SK-N-SH (cell line): Measurements from ENCODE around the gene USB1. TPM values are rescaled to one million over a fixed set of nuclear protein-coding genes. Genes with fewer than 3 reads are reported as not detected.
"Not testable (repeated sequence)": the region's sequence is repeated elsewhere in the genome, so short reads cannot be mapped to it uniquely, and the experiment has no call there.

ENCODE experiments used
- CTCF ChIA-PET: fragments of 300-600, 350-600 bp; formaldehyde crosslinking; extraction: SDS; loops from one replicate; lab custom pipeline; 2021; lab: Yijun Ruan, JAX
- POLR2A ChIA-PET: fragments of 350-600 bp; sonication (Branson Sonifier 250); formaldehyde crosslinking; extraction: SDS; loops from one replicate; lab custom pipeline; 2020; ENCODE audit warnings: antibody characterized with exemption, inconsistent platforms; lab: Yijun Ruan, JAX
- DNase-seq: peaks from one replicate; pipeline ENCODE4 v3.0.0; 2012
- H2AFZ ChIP-seq: fragments of 200-600 bp; sonication (generic); 2 replicates; pipeline ENCODE4 v1.8.1; 2016; ENCODE audit warnings: antibody characterized with exemption, mild to moderate bottlenecking, low read depth
- H3F3A ChIP-seq: fragments of 200-600 bp; sonication (generic); replicated peaks from 2 replicates; pipeline ENCODE3; 2016; ENCODE audit warnings: antibody characterized with exemption, mild to moderate bottlenecking; ENCODE audit not compliant: insufficient read depth
- H3K27ac ChIP-seq, 2 experiments: fragments of 200-500 bp in 1 of 2; fragments of 200-600 bp in 1 of 2; sonication (Bioruptor generic) in 1 of 2; sonication (generic), shearing (Covaris generic) in 1 of 2; 2 replicates each; pipeline versions ENCODE4 v1.5.1 to v1.6.1; 2014 to 2016; ENCODE audit warnings: low read depth in 2 of 2, inconsistent platforms in 1 of 2, low read length in 1 of 2, mild to moderate bottlenecking in 1 of 2, mixed read lengths in 1 of 2
- H3K27me3 ChIP-seq: fragments of 200-600 bp; sonication (generic), shearing (Covaris generic); 2 replicates; pipeline ENCODE4 v1.6.1; 2016; ENCODE audit warnings: mixed run types; ENCODE audit not compliant: insufficient read depth
- H3K36me3 ChIP-seq, 2 experiments: fragments of 200-500 bp in 1 of 2; fragments of 200-600 bp in 1 of 2; sonication (Bioruptor generic) in 1 of 2; sonication (generic) in 1 of 2; replicated peaks in 1 of 2; 2 replicates each; pipeline versions ENCODE3 to v1.5.1; 2014 to 2016; ENCODE audit warnings: low read length in 1 of 2, mild to moderate bottlenecking in 1 of 2; ENCODE audit not compliant: insufficient read depth in 2 of 2, control insufficient read depth in 1 of 2
- H3K4me1 ChIP-seq, 2 experiments: fragments of 200-500 bp in 1 of 2; fragments of 200-600 bp in 1 of 2; sonication (Bioruptor generic) in 1 of 2; sonication (generic), shearing (Covaris generic) in 1 of 2; 2 replicates each; pipeline versions ENCODE4 v1.5.1 to v1.6.1; 2014 to 2016; ENCODE audit warnings: low read depth in 1 of 2, low read length in 1 of 2, mixed run types in 1 of 2; ENCODE audit not compliant: insufficient read depth in 2 of 2, control insufficient read depth in 1 of 2
- H3K4me2 ChIP-seq: fragments of 200-600 bp; sonication (generic), shearing (Covaris generic); 2 replicates; pipeline ENCODE4 v1.6.1; 2017; ENCODE audit warnings: mixed run types
- H3K4me3 ChIP-seq, 2 experiments: fragments of 200-500 bp in 1 of 2; fragments of 200-600 bp in 1 of 2; sonication (Bioruptor generic) in 1 of 2; sonication (generic), shearing (Covaris generic) in 1 of 2; 2 replicates each; pipeline versions ENCODE4 v1.5.1 to v1.8.1; 2014 to 2016; ENCODE audit warnings: low read depth in 2 of 2, inconsistent platforms in 1 of 2, low read length in 1 of 2, mild to moderate bottlenecking in 1 of 2, mixed read lengths in 1 of 2, moderate library complexity in 1 of 2
- H3K79me2 ChIP-seq: fragments of 200-600 bp; sonication (generic); 2 replicates; pipeline ENCODE4 v1.8.1; 2017; ENCODE audit warnings: mild to moderate bottlenecking; ENCODE audit not compliant: insufficient read depth
- H3K9ac ChIP-seq: fragments of 200-600 bp; sonication (generic); 2 replicates; pipeline ENCODE4 v1.6.1; 2017; ENCODE audit warnings: mixed run types
- H3K9me2 ChIP-seq: fragments of 200-600 bp; sonication (generic); 2 replicates; pipeline ENCODE4 v1.6.1; 2017; ENCODE audit warnings: mixed run types
- H3K9me3 ChIP-seq: fragments of 200-600 bp; sonication (generic); 2 replicates; pipeline ENCODE4 v1.6.1; 2017; ENCODE audit warnings: mixed run types, mild to moderate bottlenecking, moderate library complexity
- H4K20me1 ChIP-seq: fragments of 200-600 bp; sonication (generic); 2 replicates; pipeline ENCODE4 v1.6.1; 2017; ENCODE audit warnings: mild to moderate bottlenecking, mixed run types; ENCODE audit not compliant: insufficient read depth
- CHD2 ChIP-seq: fragments of 150-350 bp; IDR thresholded peaks from 2 replicates; pipeline ENCODE4 v1.6.1; 2018; ENCODE audit warnings: low read length; ENCODE audit not compliant: partially characterized antibody
- ELF1 ChIP-seq: IDR thresholded peaks from 2 replicates; pipeline ENCODE4 v1.4.0; 2012
- EP300 ChIP-seq, 2 experiments: IDR thresholded peaks; 2 replicates each; pipeline versions ENCODE4 v1.4.0 to v1.6.1; 2012; ENCODE audit warnings: borderline replicate concordance in 1 of 2, low read depth in 1 of 2, low read length in 1 of 2
- GATA2 ChIP-seq: sonication (generic); formaldehyde crosslinking; IDR thresholded peaks from 2 replicates; pipeline ENCODE4 v1.5.0; 2020; ENCODE audit warnings: mild to moderate bottlenecking, missing genetic modification reagents
- IRF3 ChIP-seq: fragments of 150-350 bp; IDR thresholded peaks from 2 replicates; pipeline ENCODE4 v1.6.1; 2016; ENCODE audit warnings: mild to moderate bottlenecking, low read depth, low read length
- MAX ChIP-seq: IDR thresholded peaks from 2 replicates; pipeline ENCODE4 v1.4.0; 2012; ENCODE audit warnings: low read depth
- MEF2A ChIP-seq: IDR thresholded peaks from 2 replicates; pipeline ENCODE4 v1.4.0; 2012; ENCODE audit warnings: low read depth, borderline replicate concordance
- MXI1 ChIP-seq: IDR thresholded peaks from 2 replicates; pipeline ENCODE4 v1.6.1; 2012; ENCODE audit warnings: mild to moderate bottlenecking, low read depth, low read length, improper control_type of control experiment
- NFIC ChIP-seq: IDR thresholded peaks from 2 replicates; pipeline ENCODE4 v1.4.0; 2012; ENCODE audit warnings: borderline replicate concordance
- NRF1 ChIP-seq: IDR thresholded peaks from 2 replicates; pipeline ENCODE4 v1.6.1; 2012; ENCODE audit warnings: low read depth, mild to moderate bottlenecking, low read length
- PBX3 ChIP-seq: IDR thresholded peaks from 2 replicates; pipeline ENCODE4; 2012
- RCOR1 ChIP-seq: fragments of 150-350 bp; IDR thresholded peaks from 2 replicates; pipeline ENCODE4 v1.6.1; 2017; ENCODE audit warnings: antibody characterized with exemption, low read length
- SIN3A ChIP-seq: IDR thresholded peaks from 2 replicates; pipeline ENCODE4 v1.6.1; 2012; ENCODE audit warnings: low read depth, mild to moderate bottlenecking, low read length, moderate library complexity, borderline replicate concordance
- TCF12 ChIP-seq: IDR thresholded peaks from 2 replicates; pipeline ENCODE4 v1.4.0; 2012
- USF2 ChIP-seq: fragments of 150-350 bp; IDR thresholded peaks from 2 replicates; pipeline ENCODE4 v1.6.1; 2017; ENCODE audit warnings: antibody characterized with exemption, low read length, low read depth, borderline replicate concordance
- YY1 ChIP-seq: IDR thresholded peaks from 2 replicates; pipeline ENCODE4 v1.4.0; 2012; ENCODE audit warnings: low read depth, mild to moderate bottlenecking
- ZBTB33 ChIP-seq: IDR thresholded peaks from 2 replicates; pipeline ENCODE4 v1.4.0; 2012; ENCODE audit warnings: low read depth, borderline replicate concordance
- WGBS: methylation state at CpG from one replicate; pipeline ENCODE4 v1.1.6; 2017; ENCODE audit warnings: low lambda C conversion rate; 5-methylcytosine and 5-hydroxymethylcytosine counted together
- polyA plus RNA-seq, 3 experiments: library from polyadenylated mRNA; depleted of rRNA; stranded (reverse); fragments of >200 nt; gene quantifications; 2 replicates each; pipeline ENCODE4 v1.2.3, GENCODE V29; 2012

USB1 gene
- polyA plus RNA-seq, 1 of the 3 experiments (the other 2 are of a cell fraction), result 94.1 TPM

GRCh38 chr16:58004736-58005135 is 3.5 kb downstream of the USB1 start:
- H2AFZ ChIP-seq, H3K9ac ChIP-seq, H3K27me3 ChIP-seq, DNase-seq, H3K9me3 ChIP-seq, POLR2A ChIA-PET, H3K27ac ChIP-seq, H3K4me2 ChIP-seq, H3K4me1 ChIP-seq, H4K20me1 ChIP-seq, H3K9me2 ChIP-seq, H3F3A ChIP-seq, H3K4me3 ChIP-seq: not testable (repeated sequence)
- H3K79me2 ChIP-seq, result peaks cover 43% of the 10 kb centered on the region
- peak; percentile 48; the same call in 1 of the 2 replicates for TF ChIP-seq PBX3
- 82% methylated on average over 12 of the region's 12 CpGs for WGBS
- peaks cover 0 to 30% of the 10 kb centered on the region in 2 experiments for H3K36me3 ChIP-seq
- CTCF ChIA-PET, result interaction anchor here (0.6 to 1.7 kb wide), 9 partner anchors 73 to 428 kb away, joined by 3 to 6 read pairs (median 4); no protein-coding TSS in a partner anchor

GRCh38 chr16:58009856-58010416 is 8.7 kb downstream of the USB1 start:
- H3K4me1 ChIP-seq, result peaks cover 0 to 11% of the 10 kb centered on the region in 2 experiments; a peak in 3 of 4 replicates
- POLR2A ChIA-PET, result no interaction called here
- no peaks in the 10 kb centered on the region for H3K9me3 ChIP-seq
- no peaks in the 10 kb centered on the region for H3K27me3 ChIP-seq
- no peaks in the 10 kb centered on the region for H3F3A ChIP-seq
- no peak overlapping the region for H2AFZ ChIP-seq
- no peaks in the 10 kb centered on the region for H4K20me1 ChIP-seq
- TF ChIP-seq NFIC (no peak), ELF1 (no peak), USF2 (no peak)
- TF ChIP-seq, all 33 proteins: peak for 0
- DNase-seq, result no peak
- H3K9ac ChIP-seq, result no peak overlapping the region
- no peak overlapping the region for H3K4me2 ChIP-seq
- no peak overlapping the region for H3K4me3 ChIP-seq
- no peak overlapping the region for H3K27ac ChIP-seq
- peaks cover 24 to 30% of the 10 kb centered on the region in 2 experiments for H3K36me3 ChIP-seq
- peaks cover 39% of the 10 kb centered on the region; the same call in 1 of the 2 replicates for H3K79me2 ChIP-seq
- CTCF ChIA-PET, result interaction anchor here (1.0 to 2.3 kb wide), 8 partner anchors 9 to 117 kb away, joined by 3 to 10 read pairs (median 5); partner anchors contain the start of gene USB1
- no peaks in the 10 kb centered on the region for H3K9me2 ChIP-seq
- 94% methylated on average over 11 of the region's 11 CpGs for WGBS

- Histone ChIP-seq H3F3A (no peaks in the 10 kb centered on the region), H3K4me3 (no peak overlapping the region), H3K4me1 (peaks cover 0 to 11% of the 10 kb centered on the region in 2 experiments; a peak in 2 of 4 replicates), H2AFZ (no peak overlapping the region), H3K27ac (no peak overlapping the region; a peak in 1 of 4 replicates), H3K79me2 (peaks cover 35% of the 10 kb centered on the region; the same call in 1 of the 2 replicates), H3K9me2 (no peaks in the 10 kb centered on the region), H3K9me3 (no peaks in the 10 kb centered on the region), H3K36me3 (peaks cover 19 to 30% of the 10 kb centered on the region in 2 experiments), H3K9ac (no peak overlapping the region), H3K4me2 (no peak overlapping the region), H3K27me3 (no peaks in the 10 kb centered on the region), H4K20me1 (no peaks in the 10 kb centered on the region)
- CTCF ChIA-PET, result interaction anchor here (0.6 to 2.3 kb wide), 9 partner anchors 8 to 652 kb away, joined by 3 to 10 read pairs (median 5); partner anchors contain the start of gene USB1
- POLR2A ChIA-PET, result no interaction called here
- WGBS, result 91% methylated on average over 3 of the region's 3 CpGs
- DNase-seq, result no peak
- TF ChIP-seq ZBTB33 (no peak), IRF3 (no peak), NRF1 (no peak), TCF12 (no peak), MEF2A (no peak), SIN3A (no peak), CHD2 (no peak), EP300 (IDR thresholded peaks at IDR 0.05; ENCODE audit: borderline replicate concordance in 1 of 2, low read depth in 1 of 2, low read length in 1 of 2) (no peak), RCOR1 (no peak), MAX (no peak), YY1 (no peak), MXI1 (no peak), GATA2 (CRISPR knock-in tag) (no peak)
Measured at GRCh38 chr16:58010886-58011285, 9.7 kb downstream of the USB1 start.
